Activated CD4-positive, CD25-positive, alpha-beta regulatory T cell treated with anti-CD3 and anti-CD28 coated beads, Interleukin-2, amount 50 U/mL, for 16 hours (primary cell): ENCODE results near the gene DFFB.
A peak's percentile ranks its signal among the peaks of the same experiment; 100 is the strongest.
"Not testable (repeated sequence)": the region's sequence is repeated elsewhere in the genome, so short reads cannot be mapped to it uniquely, and the experiment has no call there.

Experiments
- DNase-seq: peaks from one replicate; pipeline ENCODE4 v3.0.0-alpha.2; 2020; ENCODE audit warnings: low read depth, low spot score

The DFFB gene

DNA sequence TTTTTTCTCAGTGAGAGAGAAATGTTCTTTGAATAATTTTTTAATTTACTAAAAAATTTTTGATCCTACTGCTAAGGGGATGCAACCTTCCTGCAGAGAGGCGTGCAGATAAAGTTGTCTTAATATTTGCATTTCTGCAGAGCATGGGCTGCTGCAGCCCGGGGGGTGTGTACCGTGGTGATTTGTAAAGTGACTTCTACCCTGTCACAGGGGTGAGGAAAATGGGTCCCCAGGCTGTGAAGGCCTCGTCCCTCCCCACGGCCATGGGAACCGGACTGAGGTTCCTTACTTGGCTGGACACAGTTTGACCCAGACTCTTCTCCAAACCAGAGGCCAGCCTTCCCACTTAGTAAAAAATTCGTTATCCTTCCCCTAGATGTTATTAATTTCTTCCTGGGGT, 52.3 kb downstream of the DFFB start:
- DNase-seq = no peak

- no peak for DNase-seq
These were observed 52.9 kb downstream of the DFFB start for GRCh38 chr1:3910049-3910731.

DNA sequence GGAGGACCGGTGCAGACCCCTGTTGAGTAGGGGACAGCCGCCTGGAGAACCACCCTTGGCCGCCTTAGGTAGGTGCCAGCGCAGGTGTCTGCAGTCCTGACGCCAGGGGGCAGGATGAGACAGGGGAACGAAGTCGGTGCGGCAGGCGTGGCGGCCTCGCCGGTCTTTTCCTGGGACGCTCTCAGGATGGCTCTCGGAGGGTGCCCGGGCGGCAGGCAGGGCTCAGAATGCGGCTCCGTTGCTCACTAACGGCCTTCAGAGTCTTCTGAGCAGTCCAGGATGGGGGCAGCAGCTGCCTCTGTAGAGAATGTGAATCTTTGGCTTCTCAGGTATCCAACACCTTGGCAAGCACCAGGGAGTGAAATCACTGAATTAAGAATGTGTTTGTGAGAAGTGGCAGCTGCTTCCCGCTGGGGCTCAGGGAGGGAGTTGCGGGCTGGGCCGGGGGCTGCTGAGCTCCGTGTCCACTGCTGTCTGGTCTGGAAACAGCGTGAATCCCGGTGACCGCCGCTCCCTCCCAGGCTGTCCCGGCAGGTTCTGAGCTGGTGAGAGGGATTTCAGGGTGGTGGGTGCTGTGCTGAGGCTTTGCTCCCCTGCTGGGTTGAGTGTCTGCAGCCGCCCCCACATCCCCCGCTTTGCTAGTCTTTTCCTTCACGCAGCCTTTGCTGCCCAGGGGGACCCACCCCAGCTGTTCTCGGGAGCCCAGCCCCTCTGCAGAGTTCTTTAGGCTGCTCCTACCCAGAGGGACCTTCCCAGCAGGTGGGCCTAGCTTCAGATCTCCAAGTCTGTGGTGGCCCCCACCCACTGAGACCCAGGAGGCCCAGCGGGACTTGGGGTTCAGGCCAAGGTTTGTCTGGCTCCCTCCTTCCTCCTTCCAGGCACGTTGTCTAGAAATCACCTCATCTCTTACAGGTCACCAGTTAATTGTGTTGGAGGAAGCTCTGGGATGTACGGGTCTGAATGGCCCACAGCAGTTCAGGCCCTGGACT, 53.9 kb downstream of the DFFB start:
- DNase-seq = peak; percentile 57

DNA sequence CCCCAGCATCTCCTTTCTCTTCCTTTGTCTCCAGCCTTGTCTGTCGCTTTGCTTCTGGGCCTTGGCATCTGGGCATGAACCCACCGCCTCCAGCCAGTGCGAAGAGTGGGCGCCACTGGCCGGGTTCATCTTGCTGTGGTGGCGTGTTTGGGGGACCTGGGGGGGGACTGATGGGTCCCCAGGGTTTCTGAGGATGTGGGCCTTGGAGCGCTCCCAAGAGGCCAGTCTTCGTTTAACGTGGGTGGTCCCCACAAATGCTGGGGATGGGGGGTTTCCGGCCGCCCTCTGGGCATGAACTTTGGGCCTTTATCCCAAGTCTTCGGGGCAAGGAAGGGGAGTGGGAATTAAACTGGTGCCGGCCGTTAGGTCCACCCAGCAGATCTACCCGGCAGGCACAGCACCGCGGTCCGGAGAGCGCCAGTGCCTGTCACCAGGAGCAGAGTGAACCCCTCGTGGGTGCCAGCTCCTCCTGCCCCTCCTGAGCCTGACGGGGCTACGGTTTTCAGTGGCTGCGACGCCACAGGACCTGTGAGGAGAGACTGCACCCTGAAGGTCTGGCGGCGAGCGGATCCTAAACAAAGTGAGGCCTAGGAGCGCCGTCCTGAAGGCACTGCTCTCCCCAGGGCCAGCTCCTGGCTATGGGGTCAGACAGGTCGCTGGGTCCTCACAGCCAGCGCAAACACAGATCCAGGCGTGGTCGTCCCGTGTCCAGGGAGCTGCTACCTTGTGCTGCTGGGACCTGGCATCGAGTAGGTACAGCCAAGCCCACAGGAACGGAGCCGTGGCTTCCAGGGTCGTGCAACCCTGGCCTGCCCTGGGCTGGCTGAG, 54.9 kb downstream of the DFFB start:
- no peak for DNase-seq

GRCh38 chr1:3912809-3913685, 55.8 kb downstream of the DFFB start:
- DNase-seq = no peak

DNA sequence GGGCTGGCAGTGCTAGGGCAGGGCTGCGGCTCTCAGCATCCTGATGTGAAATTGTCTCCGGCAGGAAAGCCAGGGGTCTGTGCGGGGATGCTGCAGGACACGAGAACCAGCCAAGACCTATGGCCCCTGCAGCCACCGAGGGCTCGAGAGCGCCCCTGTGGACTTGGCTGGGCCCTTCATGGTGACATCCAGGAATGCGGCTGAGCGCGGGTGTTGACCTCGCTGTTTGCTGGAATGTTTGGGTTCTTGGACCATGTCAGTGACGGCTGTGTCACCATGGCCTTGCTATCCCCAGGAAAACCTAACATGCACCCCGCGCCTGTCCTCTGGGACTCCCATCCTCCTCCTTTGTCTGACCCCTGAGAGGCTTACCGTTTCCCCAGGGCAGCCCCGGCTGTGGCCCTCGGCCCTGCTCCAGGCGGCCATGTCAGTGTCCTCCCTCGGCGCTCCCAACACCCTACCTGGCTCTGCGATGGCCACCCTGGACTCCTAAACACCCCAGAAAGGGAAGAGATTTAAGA, 57.1 kb downstream of the DFFB start:
- no peak for DNase-seq

DNA sequence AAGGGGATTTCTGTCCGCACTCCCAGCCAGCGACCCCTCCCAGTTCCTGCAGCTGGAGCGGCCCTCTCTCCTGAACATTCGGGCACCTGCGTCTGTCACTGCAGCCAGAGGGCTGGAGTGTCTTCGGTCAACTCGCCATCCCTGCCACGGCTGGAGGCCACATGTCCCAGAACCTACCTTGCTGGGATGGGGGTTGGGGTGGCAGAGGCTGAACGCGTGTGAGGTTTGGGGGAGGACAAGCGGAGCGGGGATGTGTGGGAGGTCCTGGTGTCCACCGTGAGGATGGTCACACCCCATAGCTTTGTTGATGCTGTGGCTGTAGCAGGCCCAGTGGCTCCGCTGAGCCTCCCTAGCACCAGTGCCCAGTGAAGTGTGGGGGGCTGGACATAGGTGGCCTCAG, 57.6 kb downstream of the DFFB start:
- DNase-seq = no peak

DNA sequence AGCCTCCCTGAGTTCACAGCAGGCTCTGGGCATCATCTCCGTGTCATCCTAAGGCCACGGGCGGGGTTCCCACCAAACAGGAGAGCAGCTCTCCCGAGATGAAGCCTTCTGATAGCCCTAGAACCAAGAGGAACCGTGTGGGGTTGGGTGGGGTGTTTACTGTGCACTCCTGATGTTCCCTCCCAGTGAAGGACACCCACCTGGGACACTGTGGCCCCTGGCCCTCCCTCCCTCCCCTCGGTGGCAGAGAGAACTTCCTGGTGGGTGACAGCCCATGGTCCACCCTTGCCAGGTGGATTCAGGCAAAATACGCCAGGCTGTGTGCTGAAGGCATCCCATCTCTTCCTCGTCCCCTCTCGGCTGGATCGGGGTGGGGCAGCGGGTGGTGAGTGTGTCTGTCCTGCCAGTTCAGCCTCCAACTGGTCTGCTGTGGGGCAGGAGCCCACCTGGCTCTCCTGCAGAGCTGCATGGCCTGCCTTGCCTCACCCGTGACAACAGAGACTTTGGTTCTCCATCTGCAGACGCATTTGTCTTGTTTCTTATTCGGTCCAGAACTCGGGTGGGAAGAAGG, 58.4 kb downstream of the DFFB start:
- no peak for DNase-seq

DNA sequence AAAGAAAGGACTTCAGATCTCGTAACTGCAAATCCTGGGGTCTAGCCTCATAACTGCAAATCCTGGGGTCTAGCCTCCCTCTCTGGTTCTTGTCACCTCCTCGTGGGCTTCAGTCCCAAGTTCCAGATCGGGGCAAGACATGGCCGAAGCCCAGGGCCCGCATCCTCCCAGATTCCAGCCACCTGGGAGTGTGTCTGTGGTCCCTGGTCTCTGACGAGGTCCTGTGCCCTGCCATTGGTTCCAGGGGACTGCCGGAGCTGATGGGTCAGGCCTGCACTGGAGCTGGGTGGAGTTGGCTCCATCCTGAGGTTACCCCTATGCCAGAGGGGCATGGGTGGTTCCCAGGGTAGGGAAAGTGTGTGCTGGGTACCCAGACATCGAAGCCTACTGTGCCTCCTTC, 60.5 kb downstream of the DFFB start:
- DNase-seq = no peak

- not testable (repeated sequence) for DNase-seq
These were observed 61.1 kb downstream of the DFFB start for GRCh38 chr1:3918359-3918758.

- DNase-seq = no peak
These were observed 61.8 kb downstream of the DFFB start for GRCh38 chr1:3918966-3919611.

DNA sequence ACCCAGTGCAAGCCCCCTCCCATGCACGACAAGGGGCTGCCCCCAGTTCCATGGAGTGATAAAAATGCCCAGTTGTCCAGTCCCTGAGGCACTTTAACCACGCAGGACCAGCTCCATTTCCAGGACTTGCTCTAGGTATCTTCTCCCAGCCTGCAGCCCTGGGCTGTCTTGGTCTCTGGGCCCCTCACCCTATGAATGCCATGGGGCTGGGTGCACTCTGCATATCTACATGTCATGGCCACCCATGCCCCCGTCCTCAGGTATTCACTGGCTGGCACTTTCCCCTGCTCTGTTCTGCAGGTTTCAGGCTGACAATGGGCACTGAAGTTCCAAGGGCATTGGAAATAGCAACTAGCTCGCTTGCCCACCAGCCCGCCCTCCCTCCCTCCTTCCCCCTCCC, 62.4 kb downstream of the DFFB start:
- no peak for DNase-seq

DNA sequence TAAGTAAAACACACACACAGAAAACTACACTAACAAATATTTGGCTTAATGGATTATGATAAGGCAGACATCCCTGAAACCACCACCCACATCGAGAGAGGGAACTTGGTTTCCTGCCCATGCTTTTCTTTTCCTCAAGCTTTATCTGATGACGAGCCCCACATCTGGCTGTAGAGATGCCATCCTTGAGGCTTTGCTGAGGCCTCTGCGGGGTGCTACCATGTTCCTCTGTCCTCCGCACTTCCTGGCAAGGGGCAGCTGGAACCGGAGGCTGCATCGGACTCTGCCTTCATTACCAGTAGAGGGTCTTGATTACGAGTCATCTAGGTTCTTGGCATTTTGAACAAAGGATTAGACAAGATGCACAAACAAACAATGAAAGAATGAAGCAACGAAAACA, 64.5 kb downstream of the DFFB start:
- DNase-seq = no peak

GRCh38 chr1:3922201-3922725, 65.0 kb downstream of the DFFB start:
- DNase-seq = peak; percentile 26

DNA sequence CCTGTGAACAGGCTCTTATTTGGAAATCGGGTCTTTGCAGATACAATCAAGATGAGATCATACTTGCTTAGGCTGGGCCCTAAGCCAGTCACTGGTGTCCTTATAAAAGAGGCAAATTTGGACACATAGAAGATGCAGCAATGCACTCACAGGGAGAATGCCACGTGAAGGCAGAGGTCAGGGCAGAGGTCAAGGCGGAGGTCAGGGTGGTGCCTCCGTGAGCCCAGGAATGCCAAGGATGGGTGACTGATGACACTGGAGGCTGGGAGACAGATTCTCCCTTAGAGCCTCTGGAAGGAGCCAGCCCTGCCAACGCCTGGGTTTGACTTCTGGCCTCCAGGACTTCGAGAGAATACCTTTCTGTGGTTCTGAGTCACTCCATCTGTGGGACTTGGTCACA, 65.6 kb downstream of the DFFB start:
- DNase-seq = no peak

- DNase-seq = no peak
These were observed 66.3 kb downstream of the DFFB start for GRCh38 chr1:3923378-3924185.

GRCh38 chr1:3924186-3924824, 67.0 kb downstream of the DFFB start:
- no peak for DNase-seq

DNA sequence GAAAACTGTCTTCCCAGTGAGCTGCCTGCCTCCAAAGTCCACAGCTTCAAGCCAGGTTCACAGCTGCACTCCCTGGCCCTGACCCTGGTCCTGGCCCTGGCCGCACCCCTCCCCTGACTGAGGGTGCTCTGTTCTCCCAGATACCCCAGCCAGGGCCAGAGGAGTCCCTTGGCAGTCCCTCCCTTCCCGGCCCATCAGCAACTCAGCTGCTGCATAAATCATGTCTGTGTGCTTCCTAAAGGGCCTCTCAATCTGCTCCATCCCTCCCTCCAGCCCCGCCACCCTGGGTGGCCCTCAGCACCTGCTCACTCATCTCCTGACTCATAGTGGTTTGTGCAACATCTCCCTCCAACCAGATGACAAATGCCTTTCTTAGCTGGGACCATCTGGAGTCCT, 67.5 kb downstream of the DFFB start:
- DNase-seq = no peak
